GM12891 (cell line): ENCODE measurements around the gene CLK3.

Experiments used
- DNase-seq: peaks from one replicate; pipeline ENCODE4 v3.0.0; 2011; ENCODE audit warnings: low spot score; ENCODE audit not compliant: insufficient read length
- FAIRE-seq: peaks from 2 replicates; lab custom pipeline; 2011; peaks lifted over from hg19 to GRCh38; lab: Jason Lieb, UNC
- PAX5 ChIP-seq: IDR thresholded peaks from 2 replicates; pipeline ENCODE4 v1.6.1; 2011; ENCODE audit warnings: low read length, moderate library complexity, mild to moderate bottlenecking; ENCODE audit not compliant: insufficient read depth, severe bottlenecking
- POLR2A ChIP-seq: IDR thresholded peaks from 2 replicates; pipeline ENCODE4 v1.6.1; 2011; ENCODE audit warnings: low read depth, low read length, control low read depth
- POLR2AphosphoS5 ChIP-seq: IDR thresholded peaks from 2 replicates; pipeline ENCODE4 v1.6.1; 2011; ENCODE audit warnings: low read depth, low read length, control low read depth
- POU2F2 ChIP-seq: IDR thresholded peaks from 2 replicates; pipeline ENCODE4 v1.6.1; 2011; ENCODE audit warnings: low read depth, mild to moderate bottlenecking, control low read depth, low read length, moderate library complexity
- SPI1 ChIP-seq: IDR thresholded peaks from 2 replicates; pipeline ENCODE4 v1.6.1; 2011; ENCODE audit warnings: low read depth, low read length, control low read depth
- TAF1 ChIP-seq: IDR thresholded peaks from 2 replicates; pipeline ENCODE4 v1.6.1; 2011; ENCODE audit warnings: low read depth, low read length, control low read depth

CLK3 gene

DNA sequence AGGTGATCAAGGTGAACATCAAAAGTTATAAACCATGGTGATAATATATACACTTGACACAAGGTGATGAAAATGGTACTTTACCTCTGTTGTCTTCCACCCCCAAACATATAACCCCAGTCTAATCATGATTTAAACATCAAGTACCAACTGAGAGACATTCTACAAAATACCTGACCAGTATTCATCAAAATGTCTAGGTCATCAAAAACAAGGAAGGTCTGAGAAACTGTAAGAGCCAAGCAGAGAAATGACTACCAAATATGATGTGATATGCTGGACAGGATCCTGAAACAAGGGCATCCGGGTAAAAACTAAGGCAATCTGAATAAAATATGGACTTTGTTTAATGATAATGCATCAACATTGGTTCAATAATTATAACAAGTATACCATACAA is 52.3 kb downstream of the CLK3 start:
- no peak for FAIRE-seq
- no peak for DNase-seq
- TF ChIP-seq PAX5: no peak
- no peak for TF ChIP-seq POLR2AphosphoS5
- TF ChIP-seq TAF1: no peak
- no peak for TF ChIP-seq POLR2A
- TF ChIP-seq SPI1: no peak
- no peak for TF ChIP-seq POU2F2

DNA sequence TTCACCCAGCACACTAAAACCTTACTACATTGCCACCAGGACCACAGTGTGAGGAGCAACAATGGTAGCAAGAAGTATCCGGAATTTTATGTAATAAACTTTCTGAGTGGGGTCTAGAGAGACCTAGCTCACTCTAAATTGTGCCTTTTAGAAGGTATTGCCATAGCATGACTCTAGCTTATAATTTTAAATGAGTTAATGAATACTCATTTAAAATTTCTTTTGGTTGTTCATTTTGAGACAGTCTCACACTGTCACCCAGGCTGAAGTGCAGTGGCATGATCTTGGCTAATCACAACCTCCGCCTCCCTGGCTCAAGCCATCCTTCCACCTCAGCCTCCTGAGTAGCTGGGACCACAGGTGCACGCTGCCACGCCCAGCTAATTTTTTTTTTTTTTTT is 54.0 kb downstream of the CLK3 start:
- TF ChIP-seq TAF1 (no peak), POLR2AphosphoS5 (no peak), PAX5 (no peak)
- DNase-seq (no peak), FAIRE-seq (no peak)

DNA sequence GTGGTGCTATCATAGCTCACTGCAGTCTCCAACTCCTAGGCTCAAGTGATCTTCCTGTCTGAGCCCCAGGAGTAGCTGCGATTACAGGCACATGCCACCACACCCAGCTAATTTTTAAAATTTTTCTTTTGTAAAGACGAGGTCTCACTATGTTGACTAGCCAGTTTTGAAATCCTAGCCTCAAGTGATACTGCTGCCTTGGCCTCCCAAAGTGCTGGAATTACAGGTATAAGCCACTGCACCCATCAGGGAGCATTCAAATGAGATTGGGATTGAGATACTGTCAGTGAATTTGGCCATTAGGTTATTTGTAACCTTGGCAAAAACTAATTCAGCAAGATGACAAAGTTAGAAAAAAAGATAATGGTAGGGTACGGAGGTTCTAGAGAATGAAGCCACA is 58.5 kb downstream of the CLK3 start:
- no peak for TF ChIP-seq SPI1
- no peak for TF ChIP-seq POLR2AphosphoS5
- no peak for TF ChIP-seq POU2F2
- TF ChIP-seq PAX5: no peak
- TF ChIP-seq POLR2A: no peak
- TF ChIP-seq TAF1: no peak
- no peak for DNase-seq
- no peak for FAIRE-seq

DNA sequence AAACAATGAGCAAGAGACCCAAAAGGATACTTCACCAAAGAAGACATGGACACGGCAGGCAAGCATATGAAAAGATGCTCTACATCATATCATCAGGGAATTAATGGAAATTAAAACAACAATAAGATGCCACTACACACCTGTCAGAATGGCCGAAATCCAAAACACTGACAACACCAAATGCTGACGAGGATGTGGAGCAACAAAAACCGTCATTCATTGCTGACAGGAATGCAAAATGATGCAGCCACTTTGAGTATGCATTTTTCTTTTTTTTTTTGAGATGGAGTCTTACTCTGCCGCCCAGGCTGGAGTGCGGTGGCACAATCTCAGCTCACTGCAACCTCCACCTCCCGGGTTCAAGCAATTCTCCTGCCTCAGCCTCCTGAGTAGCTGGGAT is 61.2 kb downstream of the CLK3 start:
- DNase-seq (no peak), FAIRE-seq (no peak)
- TF ChIP-seq POU2F2 (no peak), SPI1 (no peak), PAX5 (no peak), POLR2AphosphoS5 (no peak), TAF1 (no peak), POLR2A (no peak)
